ENCODE measurements around the gene KDM3B.

- TF ChIP-seq RARB (CRISPR knock-in tag; IDR thresholded peaks at IDR 0.05): no peak
- no peak for TF ChIP-seq CSDC2 (CRISPR knock-in tag; IDR thresholded peaks at IDR 0.05)
- no peak for TF ChIP-seq CREB5 (CRISPR knock-in tag; IDR thresholded peaks at IDR 0.05; ENCODE audit: low read depth)
- no peak for TF ChIP-seq TSHZ2 (CRISPR knock-in tag; IDR thresholded peaks at IDR 0.05)
- TF ChIP-seq PATZ1 (CRISPR knock-in tag; IDR thresholded peaks at IDR 0.05; ENCODE audit: borderline replicate concordance): no peak
- no peak for TF ChIP-seq TCF4 (CRISPR knock-in tag; IDR thresholded peaks at IDR 0.05; ENCODE audit: borderline replicate concordance)
- no peak for TF ChIP-seq ZNF565 (CRISPR knock-in tag; conservative IDR thresholded peaks at IDR 0.05; ENCODE audit: low read depth)
- no peak for TF ChIP-seq ARNTL (CRISPR knock-in tag; IDR thresholded peaks at IDR 0.05; ENCODE audit: borderline replicate concordance, low read depth)
- TF ChIP-seq PPARA (CRISPR knock-in tag; IDR thresholded peaks at IDR 0.05; ENCODE audit: borderline replicate concordance): no peak
- no peak for TF ChIP-seq ZC3H10 (CRISPR knock-in tag; IDR thresholded peaks at IDR 0.05)
- TF ChIP-seq BACH2 (CRISPR knock-in tag; IDR thresholded peaks at IDR 0.05; ENCODE audit: borderline replicate concordance): no peak
- no peak for TF ChIP-seq ISL1 (CRISPR knock-in tag; IDR thresholded peaks at IDR 0.05)
Measured at GRCh38 chr5:138441221-138441620, 88.7 kb downstream of the KDM3B start.

All from SK-N-SH treated with all-trans-retinoic acid at 6 μM for 48 hours (cell line).